GM06990 (cell line): Measurements from ENCODE around the gene FGR.
A peak's percentile ranks its signal among the peaks of the same experiment; 100 is the strongest.

Experiments used
- DNase-seq: peaks from one replicate; pipeline ENCODE4 v3.0.0-alpha.2; 2011; ENCODE audit not compliant: insufficient read length; ENCODE audit errors: extremely low read depth
- H3K27me3 ChIP-seq: replicated peaks from 2 replicates; pipeline ENCODE4 v1.6.0; 2011; ENCODE audit warnings: low read length; ENCODE audit not compliant: control insufficient read depth, insufficient read depth
- H3K36me3 ChIP-seq: 2 replicates; pipeline ENCODE4 v1.5.1; 2011; ENCODE audit warnings: low read length; ENCODE audit not compliant: control insufficient read depth, insufficient read depth
- H3K4me3 ChIP-seq: replicated peaks from 2 replicates; pipeline ENCODE4 v1.5.1; 2011; ENCODE audit warnings: low read depth, mild to moderate bottlenecking, control low read depth, low read length
- TF ChIP-seq, protein P1 (sequence below): IDR thresholded peaks from 2 replicates; pipeline ENCODE4 v1.5.1; 2011; ENCODE audit warnings: low read length, control low read depth, mild to moderate bottlenecking, inconsistent platforms; ENCODE audit not compliant: insufficient read depth, poor library complexity, severe bottlenecking

Gene FGR

GRCh38 chr1:27568300-27569087 is 66.5 kb downstream of the FGR start:
- DNase-seq, result peak; percentile 93
- Histone ChIP-seq H3K36me3 (no peaks in the 10 kb centered on the region), H3K4me3 (peak overlapping the region; percentile 54), H3K27me3 (no peaks in the 10 kb centered on the region)
- TF ChIP-seq, protein P1, sequence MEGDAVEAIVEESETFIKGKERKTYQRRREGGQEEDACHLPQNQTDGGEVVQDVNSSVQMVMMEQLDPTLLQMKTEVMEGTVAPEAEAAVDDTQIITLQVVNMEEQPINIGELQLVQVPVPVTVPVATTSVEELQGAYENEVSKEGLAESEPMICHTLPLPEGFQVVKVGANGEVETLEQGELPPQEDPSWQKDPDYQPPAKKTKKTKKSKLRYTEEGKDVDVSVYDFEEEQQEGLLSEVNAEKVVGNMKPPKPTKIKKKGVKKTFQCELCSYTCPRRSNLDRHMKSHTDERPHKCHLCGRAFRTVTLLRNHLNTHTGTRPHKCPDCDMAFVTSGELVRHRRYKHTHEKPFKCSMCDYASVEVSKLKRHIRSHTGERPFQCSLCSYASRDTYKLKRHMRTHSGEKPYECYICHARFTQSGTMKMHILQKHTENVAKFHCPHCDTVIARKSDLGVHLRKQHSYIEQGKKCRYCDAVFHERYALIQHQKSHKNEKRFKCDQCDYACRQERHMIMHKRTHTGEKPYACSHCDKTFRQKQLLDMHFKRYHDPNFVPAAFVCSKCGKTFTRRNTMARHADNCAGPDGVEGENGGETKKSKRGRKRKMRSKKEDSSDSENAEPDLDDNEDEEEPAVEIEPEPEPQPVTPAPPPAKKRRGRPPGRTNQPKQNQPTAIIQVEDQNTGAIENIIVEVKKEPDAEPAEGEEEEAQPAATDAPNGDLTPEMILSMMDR, result peak; percentile 50

DNA sequence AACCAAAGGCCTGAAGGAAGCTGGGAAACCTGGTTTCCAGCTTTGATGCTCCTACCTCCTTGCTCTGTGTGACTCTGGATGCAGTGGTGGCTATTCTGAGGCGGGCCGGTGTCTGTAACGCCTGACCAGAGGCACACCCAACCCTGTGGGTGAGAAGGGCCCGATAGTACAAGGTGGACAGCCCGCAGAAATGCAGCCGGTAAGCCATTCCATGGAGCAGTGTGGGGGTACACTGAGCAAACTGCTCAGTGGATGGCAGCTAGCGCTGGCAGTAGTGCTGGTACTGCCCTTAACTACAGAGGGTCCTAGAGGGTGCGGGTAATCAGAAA is 67.0 kb downstream of the FGR start:
- TF ChIP-seq, protein P1, result no peak
- Histone ChIP-seq H3K36me3 (no peaks in the 10 kb centered on the region), H3K27me3 (no peaks in the 10 kb centered on the region), H3K4me3 (peak overlapping the region; percentile 43)
- no peak for DNase-seq

- no peaks in the 10 kb centered on the region for H3K27me3 ChIP-seq
- no peak overlapping the region for H3K4me3 ChIP-seq
- no peak for DNase-seq
- TF ChIP-seq, protein P1, result no peak
- H3K36me3 ChIP-seq, result no peaks in the 10 kb centered on the region; the same call in 1 of the 2 replicates
Measured at GRCh38 chr1:27567146-27567526, 67.8 kb downstream of the FGR start.

DNA sequence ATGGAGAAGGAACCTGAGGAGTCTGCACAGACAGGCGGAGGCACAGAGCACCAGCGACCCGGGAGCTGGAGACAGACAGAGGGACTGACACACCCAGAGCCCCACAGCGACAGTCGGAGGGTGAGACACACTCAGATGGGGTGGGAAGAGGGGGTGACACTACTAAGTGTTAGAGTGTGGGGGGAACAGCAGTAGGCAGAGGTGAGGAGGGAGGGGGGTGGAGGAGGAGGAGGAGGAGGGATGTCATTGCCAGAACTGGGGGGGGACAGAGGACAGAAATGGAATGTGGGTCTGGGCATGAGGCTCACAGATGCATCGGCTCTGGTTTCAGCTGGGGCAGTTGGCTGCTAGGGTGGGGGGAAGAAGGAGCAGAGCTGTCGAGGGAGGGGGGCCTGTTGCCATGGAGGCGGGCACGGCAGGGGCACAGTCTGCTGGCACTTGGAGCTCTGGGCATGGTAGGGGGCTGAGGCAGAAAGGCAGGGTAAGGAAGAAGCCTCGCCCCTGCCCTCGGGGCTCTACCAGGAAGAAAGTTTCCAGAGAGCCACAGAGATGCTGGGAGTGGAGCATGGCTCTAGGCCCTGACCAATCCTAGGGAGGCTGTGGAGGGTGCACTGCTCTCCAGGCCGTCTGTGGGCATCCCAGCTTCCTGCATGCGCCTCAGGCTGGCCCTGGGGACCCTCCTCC is 68.4 kb downstream of the FGR start:
- DNase-seq, result no peak
- Histone ChIP-seq H3K36me3 (no peaks in the 10 kb centered on the region; the same call in 1 of the 2 replicates), H3K4me3 (no peak overlapping the region), H3K27me3 (no peaks in the 10 kb centered on the region)
- TF ChIP-seq, protein P1, result no peak

DNA sequence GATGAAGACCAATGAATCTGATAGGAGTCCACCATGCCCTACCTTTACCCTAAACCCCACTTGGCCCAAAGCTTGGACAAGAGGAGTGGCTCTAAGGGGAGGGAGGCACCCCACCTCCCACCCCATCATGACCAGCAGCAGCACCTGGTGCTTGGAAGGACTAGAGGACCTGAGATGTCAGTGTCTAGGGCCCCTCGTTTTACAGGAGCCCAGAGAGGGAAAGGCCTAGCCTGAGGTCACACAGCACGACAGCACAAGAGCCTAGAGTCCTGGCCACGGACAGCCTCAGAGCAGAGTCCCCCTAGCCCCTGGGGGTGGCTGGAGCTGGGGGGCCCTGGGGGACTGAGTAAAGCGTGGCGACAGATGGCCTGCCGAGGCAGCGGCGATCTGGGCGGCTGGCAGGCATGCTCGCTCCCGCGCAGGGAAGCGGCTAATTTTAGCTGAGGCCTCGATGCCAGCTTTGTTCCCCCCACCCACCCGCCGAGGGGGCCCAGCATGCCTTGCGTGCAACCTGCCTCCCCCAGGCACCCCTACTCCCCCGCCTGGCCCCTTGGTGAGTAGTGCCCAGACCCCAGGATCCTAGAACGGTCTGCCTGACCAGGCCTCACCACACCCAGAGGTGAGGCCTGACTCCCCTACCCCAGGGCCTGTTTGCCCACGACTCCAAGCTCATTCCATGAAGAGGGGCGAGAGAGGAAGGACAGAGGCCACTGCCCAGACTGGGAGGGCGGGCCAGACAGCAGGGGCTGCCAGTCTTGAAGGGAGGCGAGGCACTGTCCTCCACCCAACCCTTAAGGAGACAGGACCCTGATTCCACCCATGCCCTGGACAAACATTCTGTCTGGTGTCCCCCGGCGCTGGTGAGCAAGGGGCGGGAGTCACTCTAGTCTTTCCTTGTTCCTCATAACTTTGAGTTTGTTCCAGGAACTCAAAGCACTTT is 70.0 kb downstream of the FGR start:
- DNase-seq, result no peak
- TF ChIP-seq, protein P1, result no peak
- no peaks in the 10 kb centered on the region; the same call in 1 of the 2 replicates for H3K36me3 ChIP-seq
- no peak overlapping the region for H3K4me3 ChIP-seq
- no peaks in the 10 kb centered on the region for H3K27me3 ChIP-seq
